Measurements from ENCODE around the gene NR3C1. TPM values are rescaled to one million over a fixed set of nuclear protein-coding genes. Genes with fewer than 3 reads are reported as not detected.

NR3C1 gene
- 45.8 TPM for total RNA-seq

DNA sequence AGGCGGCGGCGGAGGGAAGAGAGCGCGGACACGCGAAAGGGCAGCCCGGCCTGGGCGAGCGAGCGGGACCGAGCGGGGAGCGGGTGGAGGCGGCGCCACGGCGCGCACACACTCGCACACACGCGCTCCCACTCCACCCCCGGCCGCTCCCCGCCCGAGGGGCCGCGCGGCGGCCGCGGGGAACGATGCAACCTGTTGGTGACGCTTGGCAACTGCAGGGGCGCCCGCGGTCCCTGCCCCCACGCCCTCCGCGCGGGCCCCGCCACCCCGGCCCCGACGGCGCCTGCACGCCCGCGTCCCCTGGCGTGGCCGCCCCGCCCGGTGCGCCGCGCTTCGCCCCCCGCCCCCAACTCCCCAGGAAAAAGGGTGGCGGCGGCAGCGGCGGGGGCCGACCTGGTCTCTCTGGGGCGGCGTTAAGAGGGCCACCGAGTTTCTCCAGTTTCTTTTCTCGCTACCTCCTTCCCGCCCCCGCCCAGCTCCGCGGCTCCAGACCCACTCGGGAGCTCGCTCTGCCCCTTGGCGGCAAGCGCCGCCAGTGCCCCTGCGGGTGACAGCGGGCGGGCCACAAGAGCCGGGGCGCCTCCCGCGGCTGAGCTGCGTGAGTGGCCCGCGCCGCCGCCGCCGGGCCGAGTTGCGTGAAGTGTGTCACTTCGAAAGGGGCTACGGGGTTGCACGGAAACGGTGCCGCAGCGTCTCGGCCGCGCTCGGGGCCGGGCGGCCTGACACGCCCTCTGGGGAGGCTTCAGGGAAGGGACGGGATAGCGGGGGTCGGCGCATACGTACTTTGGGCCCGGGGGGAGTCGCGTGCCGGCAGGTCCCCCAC, at the start of gene NR3C1:
Gene NR3C1 (minus strand): TSS at position 94 of the 823 bp plus-strand sequence. CDS start 2,847 bp downstream, outside the sequence.
- DNase-seq (ENCODE audit: low spot score): peak; percentile 88

DNA sequence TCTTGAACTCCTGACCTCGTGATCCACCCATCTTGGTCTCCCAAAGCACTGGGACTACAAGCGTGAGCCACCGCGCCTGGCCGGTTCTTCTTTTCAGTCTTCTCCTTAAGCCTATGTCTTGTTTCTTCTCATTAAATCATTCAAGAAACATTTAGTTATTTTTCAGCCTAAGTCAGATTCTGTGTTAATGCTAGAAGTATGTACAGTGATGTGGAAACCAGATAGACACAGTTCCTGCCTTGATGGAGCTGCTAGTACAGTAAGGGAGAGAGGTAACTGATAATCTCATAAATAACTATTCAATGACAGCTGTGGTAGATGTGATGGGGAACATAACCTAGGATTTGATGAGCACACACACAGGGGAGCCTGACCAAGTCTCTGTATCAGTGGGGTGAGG, 46.3 kb upstream of the NR3C1 start:
- no peak for DNase-seq (ENCODE audit: low spot score)

DNA sequence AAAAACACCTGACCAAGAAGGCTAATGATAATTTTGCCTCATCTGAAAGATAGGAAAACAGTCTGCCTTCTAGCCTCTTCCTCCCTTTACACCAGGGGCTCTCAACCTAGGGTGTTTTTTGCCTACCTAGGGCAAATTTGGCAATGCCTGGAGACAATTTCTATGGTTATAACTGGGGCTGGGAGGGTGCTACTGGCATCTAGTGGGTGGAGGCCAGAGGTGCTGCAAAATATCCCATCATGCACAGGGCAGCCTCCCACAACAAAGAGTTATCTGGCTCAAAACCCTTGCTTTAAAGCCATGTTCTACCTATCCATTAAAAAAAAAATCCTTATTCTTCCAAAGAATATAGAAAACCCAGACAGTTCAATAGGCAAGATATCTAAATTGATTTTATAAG, 45.0 kb upstream of the NR3C1 start:
- no peak for DNase-seq (ENCODE audit: low spot score)

DNA sequence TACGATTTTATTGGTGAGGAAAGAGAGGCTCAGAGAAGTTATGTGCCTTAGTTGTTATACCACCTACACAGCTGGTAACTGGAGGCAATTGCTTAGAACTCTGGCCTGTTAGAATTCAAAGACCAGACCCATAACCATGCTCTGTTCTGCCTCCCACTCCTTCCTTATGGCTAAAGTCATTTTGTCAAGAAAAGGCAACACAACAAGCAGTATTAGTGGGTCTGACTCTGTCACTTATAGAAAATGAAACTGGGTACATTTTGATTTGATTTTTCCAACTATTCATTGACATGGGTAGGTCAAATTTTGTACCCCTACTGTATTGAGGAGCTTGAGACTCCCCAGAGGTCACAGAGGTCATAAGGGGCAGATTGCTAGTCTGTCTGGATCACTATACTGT, 44.5 kb upstream of the NR3C1 start:
- no peak for DNase-seq (ENCODE audit: low spot score)

DNA sequence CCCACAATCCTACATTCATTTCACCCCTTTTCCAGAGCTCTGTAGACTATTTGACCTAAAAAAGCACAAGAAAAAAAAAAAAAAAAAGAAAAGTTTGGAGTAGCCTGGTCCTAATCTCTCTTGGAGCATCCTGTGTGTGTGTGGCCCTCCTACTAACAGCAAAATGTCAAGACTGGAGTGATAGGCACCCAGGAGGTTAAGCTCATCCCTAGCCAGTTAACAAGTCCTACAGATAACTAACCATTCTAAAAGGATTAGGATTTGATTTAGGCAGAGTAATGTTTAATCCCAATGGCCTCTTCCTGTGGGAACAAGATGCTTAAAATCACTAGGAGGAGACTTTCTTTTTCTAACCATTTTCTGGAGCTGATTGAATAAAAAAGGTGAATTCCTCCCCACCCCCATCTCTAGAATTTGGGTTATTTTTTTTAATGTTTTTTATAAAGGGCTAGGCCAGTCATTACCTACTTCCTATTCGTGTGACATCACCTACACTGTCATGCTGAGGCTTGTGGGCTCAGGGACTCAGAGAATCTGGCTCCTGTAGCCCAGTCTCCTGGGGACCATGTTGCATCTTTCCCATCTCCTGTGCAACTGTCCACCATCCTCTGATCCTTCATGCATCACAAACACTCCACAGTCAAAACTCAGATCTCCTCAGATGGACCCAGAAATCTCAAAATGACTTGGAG, 43.2 kb upstream of the NR3C1 start:
- DNase-seq (ENCODE audit: low spot score): no peak

DNA sequence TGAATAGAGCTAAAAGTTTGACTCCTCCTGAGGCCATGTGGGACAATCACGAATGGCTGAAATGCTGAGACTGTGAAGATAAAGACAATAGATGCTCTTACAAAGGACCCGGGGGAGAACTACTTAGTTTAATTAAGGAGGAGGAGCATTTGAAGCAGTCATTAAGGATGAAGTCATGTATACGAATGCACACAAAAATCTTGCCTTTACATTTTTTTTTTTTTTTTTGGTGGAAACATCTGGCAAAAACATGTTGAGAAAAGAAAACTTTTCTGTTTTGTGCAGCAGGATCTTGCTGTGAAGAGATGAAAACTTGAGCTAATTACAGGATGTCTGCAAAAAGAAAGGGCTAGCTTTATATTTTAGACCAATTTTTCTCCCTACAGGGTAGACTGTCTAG, 42.3 kb upstream of the NR3C1 start:
- no peak for DNase-seq (ENCODE audit: low spot score)

DNA sequence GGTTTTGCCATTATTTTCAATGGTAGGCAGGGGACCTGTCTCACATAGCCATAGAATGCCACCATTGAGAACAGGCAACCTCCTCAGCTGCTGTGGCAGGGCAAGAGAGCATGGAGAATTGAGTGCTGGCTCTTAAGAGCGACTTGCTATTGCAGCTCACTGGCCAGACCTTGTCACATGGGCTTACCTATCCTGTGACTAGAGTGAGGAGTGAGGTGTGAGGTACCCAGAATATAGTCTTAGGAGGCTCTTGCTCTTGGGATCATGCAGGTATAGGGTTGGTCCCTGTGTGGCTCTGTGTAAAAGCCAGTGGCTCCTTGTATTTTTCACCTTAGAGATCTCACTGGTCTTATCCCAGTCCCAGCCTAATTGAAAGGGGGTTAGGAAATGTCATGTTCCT, 39.8 kb upstream of the NR3C1 start:
- DNase-seq (ENCODE audit: low spot score): no peak

DNA sequence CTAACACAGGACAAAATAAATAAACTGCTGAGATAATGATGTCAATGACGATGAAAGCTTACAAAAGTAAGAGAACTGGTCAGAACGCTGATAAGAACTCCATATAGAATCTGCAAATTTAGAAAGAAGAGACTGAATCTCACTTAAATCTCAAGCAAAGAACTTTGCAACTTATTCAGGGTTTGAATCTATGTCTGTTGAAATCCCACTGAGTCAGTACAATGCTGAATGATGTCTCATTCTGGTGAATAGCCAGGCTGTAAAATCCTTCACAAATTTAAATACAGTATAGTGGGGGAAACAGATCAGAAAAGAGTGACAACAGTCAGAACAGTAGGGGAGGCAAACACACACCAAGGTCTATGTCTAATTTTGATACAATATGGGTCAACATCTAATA, 38.9 kb upstream of the NR3C1 start:
- no peak for DNase-seq (ENCODE audit: low spot score)

DNA sequence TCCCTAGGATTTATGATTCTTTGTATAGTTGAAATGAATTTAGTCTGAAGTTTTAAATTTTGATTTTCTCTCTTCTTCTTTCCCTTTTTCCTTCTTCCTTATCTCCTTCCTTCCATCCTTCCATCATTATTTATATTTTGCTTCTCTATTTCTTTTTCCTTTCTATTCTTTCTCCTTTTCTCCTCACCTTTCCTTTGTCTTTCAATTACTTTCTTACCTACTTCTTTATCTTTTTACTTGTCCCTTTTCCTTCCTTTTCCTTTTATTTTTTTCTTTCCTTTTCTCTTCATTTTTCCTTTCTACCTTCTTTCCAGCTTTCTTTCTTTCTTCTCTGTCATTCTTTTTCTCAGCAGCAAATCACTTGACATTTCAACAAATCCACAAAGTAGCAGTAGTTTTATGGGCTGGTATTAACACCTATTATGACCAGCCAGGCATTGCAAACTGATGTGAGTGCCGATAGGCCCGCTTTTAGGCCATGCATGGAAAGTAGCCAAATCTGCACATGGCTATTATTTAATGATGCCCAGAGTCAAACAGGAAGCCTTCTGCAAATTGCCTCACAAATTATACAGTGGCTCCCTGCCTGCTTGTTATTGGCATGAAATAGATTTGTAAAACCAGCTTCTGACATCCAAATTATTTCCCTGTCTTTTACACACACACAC, 37.1 kb upstream of the NR3C1 start:
- DNase-seq (ENCODE audit: low spot score): no peak

DNA sequence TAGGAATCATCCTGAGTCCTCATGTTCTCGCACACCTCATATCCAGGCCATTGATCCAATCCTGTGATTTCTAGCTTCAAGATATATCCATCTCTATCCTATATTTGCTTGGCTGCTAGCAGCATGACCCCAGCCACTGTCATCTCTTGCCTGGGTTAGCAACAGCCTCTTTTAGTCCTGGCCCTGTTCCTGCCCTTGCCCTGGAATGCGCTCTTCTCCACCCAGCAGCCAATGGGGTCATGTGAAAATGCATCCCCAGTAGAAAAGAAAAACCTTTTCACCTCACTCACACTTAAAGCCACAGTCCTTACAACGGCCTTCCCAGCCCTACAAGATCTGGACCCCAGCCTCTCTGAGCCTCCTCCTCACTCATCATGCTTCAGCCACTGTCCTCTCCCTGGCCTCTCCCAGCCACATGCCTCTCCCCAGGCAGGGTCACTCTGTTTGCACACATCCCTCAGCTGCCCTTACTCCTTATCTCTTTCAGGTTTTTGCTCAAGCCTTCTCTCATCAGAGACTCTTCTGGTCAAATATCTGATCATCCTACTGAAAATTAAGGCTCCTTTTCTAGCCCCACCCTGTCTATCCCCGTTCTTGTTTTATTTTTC, 34.3 kb upstream of the NR3C1 start:
- DNase-seq (ENCODE audit: low spot score): no peak

DNA sequence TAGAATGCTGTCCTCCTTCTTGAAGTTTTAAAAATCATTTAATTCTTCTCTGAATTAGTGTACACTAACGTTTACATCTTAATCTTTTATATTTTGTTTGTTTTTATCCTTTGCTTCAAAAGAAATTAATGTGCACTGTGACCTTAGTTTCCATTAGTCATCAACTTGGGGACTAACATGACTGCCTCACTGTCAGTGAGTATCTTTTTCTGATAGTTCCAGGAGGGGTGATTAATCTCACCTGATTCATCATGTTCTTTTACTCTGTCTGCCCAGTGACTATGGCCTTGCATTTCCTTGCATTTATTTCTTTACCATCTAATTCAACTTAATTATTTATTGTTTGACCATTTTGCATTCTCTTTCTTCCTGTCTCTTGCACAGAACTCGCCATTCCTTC, 33.4 kb upstream of the NR3C1 start:
- no peak for DNase-seq (ENCODE audit: low spot score)

DNA sequence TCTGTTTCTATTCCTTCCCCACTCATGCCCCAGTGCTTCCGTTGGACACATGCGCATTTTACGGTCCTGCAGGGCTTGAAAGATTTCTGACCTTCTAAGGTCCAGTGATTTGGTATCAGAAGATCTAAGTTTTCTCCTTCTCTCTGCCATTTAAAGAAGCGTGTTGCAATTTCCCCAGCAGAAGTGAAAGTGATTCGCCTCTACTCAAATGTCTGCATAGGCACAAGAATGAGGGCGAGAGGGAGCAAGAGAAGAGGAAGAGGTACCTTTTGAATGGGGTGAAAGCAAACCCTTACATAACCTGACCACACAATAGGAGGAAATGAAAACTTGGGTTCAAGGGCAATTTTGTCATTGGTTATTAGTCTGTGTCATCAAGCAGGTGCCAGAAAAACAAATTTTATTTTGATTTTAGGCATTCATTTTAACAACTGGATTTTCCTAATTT, 31.7 kb upstream of the NR3C1 start:
- no peak for DNase-seq (ENCODE audit: low spot score)

DNA sequence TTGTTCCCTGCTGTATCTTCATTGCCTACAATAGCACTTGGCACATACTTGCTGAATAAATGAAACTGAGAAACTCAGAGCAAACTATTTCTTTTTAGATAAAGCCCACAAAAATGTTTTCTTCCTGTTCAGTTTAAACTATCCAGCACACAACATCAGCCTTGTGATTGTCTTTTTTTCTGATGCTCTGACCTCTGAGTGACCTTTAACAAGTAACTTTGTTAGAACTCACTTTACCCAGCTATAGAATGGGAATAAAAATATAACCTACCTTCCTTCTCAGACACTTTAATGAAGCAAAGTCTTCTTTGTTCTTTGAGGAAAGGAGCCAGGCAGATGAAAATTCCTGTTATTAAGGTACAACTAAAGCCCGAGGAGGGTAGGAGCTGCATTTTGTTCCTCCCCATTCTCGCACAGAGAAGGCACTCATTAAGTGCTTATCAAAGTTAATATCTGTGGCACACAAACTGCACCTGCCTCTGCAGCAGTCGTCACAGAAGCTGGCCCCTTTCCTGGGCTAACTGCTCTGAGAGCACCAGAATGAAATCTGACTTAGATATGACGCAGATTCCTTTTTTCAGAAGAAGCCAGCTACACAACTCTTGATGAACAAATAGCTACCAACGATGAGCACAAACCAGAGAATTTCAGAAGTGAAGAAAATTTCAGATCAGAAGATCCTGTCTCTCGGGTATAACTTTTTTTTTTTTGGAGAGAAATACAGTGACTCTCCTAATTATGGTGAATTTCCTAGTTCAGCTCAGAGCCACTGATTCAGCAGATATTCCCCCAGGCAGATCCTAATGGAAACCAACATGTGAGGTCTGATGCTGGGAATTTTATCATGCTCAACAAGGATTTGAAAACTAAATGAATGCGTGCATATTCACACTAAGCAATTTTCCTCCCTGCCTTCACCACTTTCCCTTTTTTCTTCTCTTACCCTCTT, 31.0 kb upstream of the NR3C1 start:
- DNase-seq (ENCODE audit: low spot score): no peak

DNA sequence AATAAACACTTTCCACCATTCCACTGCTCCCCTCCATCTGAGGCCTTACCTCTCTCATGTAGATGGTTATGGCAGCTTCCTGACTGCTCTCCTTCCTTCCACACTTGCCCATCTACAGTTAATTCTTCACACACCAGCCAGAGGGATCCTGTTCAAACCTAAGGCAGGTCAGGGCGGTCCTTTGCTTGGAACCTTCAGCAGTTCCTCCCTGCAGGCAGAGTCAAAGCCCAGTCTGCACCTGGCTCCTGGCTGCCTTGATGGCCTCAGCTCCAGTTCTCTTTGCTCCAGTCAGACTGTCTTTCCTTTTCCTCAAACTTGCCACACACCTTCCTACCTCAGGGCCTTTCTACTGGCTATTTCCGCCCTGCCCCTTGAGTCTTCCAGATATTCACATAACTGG, 30.2 kb upstream of the NR3C1 start:
- DNase-seq (ENCODE audit: low spot score): no peak

DNA sequence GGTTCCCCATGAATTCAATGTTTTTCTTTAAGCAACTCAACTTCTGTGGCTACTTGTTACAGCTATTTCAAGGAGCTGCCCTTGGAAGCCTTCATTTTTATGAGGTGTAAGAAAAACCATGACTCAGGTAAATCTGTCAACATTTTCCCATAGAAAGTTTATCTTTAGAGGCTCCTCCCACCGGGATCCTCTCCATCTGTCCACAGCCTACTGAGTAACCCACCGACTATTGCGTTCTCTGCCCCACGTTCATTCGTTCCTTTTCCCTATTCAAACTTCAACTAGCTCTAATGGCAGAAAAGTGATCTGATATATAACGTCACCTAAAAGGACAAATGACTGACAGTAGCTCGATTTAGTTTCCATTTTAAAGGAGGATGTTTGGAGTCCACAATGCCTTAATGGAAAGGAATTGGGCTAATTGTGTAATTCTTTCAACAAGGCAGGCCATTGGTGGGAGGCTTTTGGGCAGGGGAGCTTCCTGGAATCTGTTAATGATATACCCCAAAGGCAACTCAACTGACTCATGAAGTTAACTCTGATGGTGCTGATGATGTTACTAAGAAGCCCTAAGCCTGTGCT, 29.3 kb upstream of the NR3C1 start:
- no peak for DNase-seq (ENCODE audit: low spot score)

DNA sequence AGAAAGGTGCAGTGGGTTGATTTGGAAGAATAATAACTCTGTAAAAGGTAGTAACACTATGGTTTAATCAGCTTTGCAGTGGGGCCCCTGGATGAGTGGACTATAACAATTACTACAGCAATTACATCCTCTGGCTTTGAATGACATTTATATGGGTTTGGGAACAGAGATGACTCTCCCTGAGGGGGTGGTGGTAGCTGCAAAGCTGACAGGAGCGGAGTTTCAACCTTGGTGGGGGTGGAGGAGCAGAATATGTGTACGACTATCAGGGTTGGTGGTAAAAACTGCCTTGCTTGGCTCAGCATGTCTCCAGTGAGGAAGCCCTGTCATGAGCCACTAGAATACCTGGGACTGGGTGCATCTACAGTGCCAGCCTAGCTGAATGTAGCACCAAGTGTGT, 28.3 kb upstream of the NR3C1 start:
- DNase-seq (ENCODE audit: low spot score): no peak

DNA sequence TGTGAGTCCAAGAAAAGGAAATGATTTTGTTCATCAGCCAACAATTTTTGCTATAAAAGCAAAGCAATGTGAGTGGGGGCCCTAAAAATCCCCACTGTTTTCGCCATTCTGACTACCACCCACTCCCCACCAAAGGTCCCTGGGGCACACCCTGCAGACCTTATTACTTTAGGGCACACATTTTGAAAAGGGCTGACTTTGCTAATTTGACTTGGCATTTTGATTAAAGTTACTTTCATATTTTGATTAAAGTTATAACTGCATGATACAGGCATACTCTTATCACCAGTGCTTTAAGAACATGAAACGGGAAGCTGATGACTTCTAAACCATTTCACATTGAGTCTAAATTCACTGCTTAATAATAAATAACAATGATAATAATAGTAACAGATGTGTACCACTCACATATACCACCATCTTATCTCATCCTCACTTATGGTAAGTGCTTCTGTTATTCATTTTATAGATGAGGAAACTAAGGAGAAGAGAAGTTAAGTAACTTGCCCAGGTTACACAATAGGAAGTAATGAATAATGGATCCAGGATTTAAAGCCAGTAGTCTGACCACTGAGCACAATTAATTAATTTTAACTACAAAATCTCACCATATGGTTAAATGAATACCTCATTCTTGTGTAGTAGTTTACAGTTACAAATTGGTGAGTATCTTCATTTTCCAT, 25.4 kb upstream of the NR3C1 start:
- no peak for DNase-seq (ENCODE audit: low spot score)

DNA sequence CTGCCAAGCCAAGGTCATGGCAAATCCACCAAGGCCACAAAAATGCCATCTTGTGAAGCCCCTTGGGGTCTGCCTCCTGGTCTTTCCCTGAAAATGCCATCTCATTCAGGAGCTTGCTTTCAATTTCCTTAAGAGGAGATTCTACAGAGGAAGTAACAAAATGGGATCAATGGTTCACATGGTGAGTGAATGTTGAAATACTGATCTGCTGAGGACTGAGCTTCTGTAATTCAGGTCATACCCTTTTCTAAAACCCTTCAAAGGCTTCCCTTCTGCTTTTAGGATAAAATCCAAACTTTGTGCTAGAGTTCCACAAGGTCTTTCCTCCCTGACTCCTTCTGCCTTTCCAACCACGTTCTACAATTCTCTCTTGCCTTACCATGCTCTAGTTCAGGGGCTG, 24.7 kb upstream of the NR3C1 start:
- DNase-seq (ENCODE audit: low spot score): no peak

DNA sequence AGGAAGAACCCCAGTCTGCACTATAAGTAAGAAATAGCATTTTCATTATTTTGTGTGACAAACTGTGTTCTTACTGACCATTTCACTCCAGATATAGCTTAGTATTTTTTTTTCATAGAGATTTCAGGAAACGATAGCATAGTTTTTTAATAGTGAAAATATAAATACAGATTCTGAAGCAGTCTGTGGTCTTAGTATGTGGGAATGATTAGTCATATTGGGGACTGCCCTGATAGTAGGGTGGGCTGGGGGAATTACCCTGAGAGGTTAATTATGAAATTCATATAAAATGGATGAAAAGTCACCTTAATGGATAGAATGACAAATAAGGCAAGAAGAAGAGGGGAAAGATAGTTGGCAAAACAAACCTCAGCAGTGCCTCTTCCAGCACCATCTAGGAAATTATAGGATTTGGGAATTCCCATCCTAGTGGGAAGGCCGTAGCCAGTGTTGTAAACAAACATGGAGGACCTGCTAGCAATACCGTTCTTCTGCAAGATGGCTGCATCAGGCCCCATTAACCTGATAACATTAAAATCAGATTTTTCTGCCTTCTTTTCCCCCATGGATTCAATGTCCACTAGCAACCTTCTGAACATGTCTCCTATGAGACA, 23.7 kb upstream of the NR3C1 start:
- no peak for DNase-seq (ENCODE audit: low spot score)
